ENCODE data around the gene RNF217. TPM values are rescaled to one million over a fixed set of nuclear protein-coding genes. Genes with fewer than 3 reads are reported as not detected.

The RNF217 gene
- total and polyA plus RNA-seq, 2 donors from 2014 or later: 3.1 to 18.7 TPM

DNA sequence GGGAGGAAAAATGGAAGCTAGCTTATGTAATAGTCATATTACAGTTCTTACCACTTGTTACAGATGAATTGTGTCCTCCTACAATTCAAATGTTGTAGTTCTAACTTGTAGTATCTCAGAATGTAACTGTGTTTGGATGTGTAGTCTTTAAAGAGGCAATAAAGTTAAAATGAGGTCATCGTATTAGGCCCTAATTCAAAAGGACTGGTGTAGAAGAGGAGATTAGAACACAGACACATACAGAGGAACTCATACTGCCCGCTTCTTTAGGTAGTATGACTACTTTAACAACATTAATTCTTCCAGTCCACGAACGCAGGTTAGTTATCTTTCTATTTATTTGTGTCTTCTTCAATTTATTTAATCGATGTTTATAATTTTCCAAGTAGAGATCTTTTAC is 144.8 kb downstream of the RNF217 start:
- H3K4me1 ChIP-seq (ENCODE audit: control insufficient read depth in 2 of 3, insufficient read depth in 2 of 3, low read depth in 1 of 3, low read length in 3 of 3): no peaks in the 10 kb centered on the region
- H3K27ac ChIP-seq (ENCODE audit: low read depth in 2 of 2, low read length in 2 of 2): no peak overlapping the region
- TF ChIP-seq, protein P1, sequence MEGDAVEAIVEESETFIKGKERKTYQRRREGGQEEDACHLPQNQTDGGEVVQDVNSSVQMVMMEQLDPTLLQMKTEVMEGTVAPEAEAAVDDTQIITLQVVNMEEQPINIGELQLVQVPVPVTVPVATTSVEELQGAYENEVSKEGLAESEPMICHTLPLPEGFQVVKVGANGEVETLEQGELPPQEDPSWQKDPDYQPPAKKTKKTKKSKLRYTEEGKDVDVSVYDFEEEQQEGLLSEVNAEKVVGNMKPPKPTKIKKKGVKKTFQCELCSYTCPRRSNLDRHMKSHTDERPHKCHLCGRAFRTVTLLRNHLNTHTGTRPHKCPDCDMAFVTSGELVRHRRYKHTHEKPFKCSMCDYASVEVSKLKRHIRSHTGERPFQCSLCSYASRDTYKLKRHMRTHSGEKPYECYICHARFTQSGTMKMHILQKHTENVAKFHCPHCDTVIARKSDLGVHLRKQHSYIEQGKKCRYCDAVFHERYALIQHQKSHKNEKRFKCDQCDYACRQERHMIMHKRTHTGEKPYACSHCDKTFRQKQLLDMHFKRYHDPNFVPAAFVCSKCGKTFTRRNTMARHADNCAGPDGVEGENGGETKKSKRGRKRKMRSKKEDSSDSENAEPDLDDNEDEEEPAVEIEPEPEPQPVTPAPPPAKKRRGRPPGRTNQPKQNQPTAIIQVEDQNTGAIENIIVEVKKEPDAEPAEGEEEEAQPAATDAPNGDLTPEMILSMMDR (IDR thresholded peaks at IDR 0.05; ENCODE audit: borderline replicate concordance, extremely low read depth, insufficient read depth): no peak
- peaks cover 0 to 24% (median 6%) of the 10 kb centered on the region in 3 donors for H3K9me3 ChIP-seq (ENCODE audit: control insufficient read depth in 2 of 3, insufficient read depth in 1 of 3, low read length in 3 of 3)
- intact Hi-C loops (cut with DNase I): no loop called here
- DNase-seq: no peak
- FAIRE-seq: no peak
- H3K27me3 ChIP-seq (ENCODE audit: control insufficient read depth, insufficient read depth, low read length): no peaks in the 10 kb centered on the region
- no peak overlapping the region for H3K9ac ChIP-seq (ENCODE audit: low read length in 3 of 3)
- no peaks in the 10 kb centered on the region for H3K36me3 ChIP-seq (ENCODE audit: control insufficient read depth in 2 of 3, insufficient read depth in 3 of 3, low read length in 3 of 3)
- no peak overlapping the region for H3K4me3 ChIP-seq (ENCODE audit: low read length in 3 of 3)

- FAIRE-seq: no peak
- no peaks in the 10 kb centered on the region for H3K27me3 ChIP-seq (ENCODE audit: control insufficient read depth, insufficient read depth, low read length)
- no peaks in the 10 kb centered on the region for H3K4me1 ChIP-seq (ENCODE audit: control insufficient read depth in 2 of 3, insufficient read depth in 2 of 3, low read depth in 1 of 3, low read length in 3 of 3)
- H3K4me3 ChIP-seq (ENCODE audit: low read length in 3 of 3): no peak overlapping the region
- DNase-seq: no peak
- H3K36me3 ChIP-seq (ENCODE audit: control insufficient read depth in 2 of 3, insufficient read depth in 3 of 3, low read length in 3 of 3): no peaks in the 10 kb centered on the region
- intact Hi-C loops (cut with DNase I): no loop called here
- H3K9me3 ChIP-seq (ENCODE audit: control insufficient read depth in 2 of 3, insufficient read depth in 1 of 3, low read length in 3 of 3): peaks cover 0 to 24% (median 6%) of the 10 kb centered on the region in 3 donors
- H3K9ac ChIP-seq (ENCODE audit: low read length in 3 of 3): no peak overlapping the region
- no peak overlapping the region for H3K27ac ChIP-seq (ENCODE audit: low read depth in 2 of 2, low read length in 2 of 2)
- TF ChIP-seq, protein P1 (IDR thresholded peaks at IDR 0.05; ENCODE audit: borderline replicate concordance, extremely low read depth, insufficient read depth): no peak
These were observed 145.7 kb downstream of the RNF217 start for GRCh38 chr6:125107896-125108295.

DNA sequence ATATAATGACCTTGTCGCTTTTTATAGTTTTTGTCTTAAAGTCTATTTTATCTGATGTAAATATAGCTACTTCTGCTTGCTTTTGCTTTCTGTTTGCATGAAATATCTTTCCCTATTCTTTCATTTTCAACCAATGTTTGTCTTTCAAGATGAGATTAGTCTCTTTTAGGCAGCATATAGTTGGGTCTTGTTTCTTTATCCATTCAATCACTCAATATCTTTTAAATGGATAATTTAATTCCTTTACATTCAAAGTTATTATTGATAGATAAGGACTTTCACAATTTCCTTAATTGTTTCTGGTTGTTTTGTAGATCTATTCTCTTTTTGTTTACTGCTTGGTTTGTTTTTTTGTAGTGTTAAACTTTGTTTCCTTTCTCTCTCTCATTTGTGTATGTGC is 147.8 kb downstream of the RNF217 start:
- FAIRE-seq: no peak
- no peak overlapping the region for H3K27ac ChIP-seq (ENCODE audit: low read depth in 2 of 2, low read length in 2 of 2)

More for the DNA sequence above, 147.8 kb downstream of the RNF217 start:
- Histone ChIP-seq H3K27me3 (ENCODE audit: control insufficient read depth, insufficient read depth, low read length) (no peaks in the 10 kb centered on the region), H3K4me1 (ENCODE audit: control insufficient read depth in 2 of 3, insufficient read depth in 2 of 3, low read depth in 1 of 3, low read length in 3 of 3) (no peaks in the 10 kb centered on the region), H3K9me3 (ENCODE audit: control insufficient read depth in 2 of 3, insufficient read depth in 1 of 3, low read length in 3 of 3) (peaks cover 0 to 24% (median 6%) of the 10 kb centered on the region in 3 donors), H3K4me3 (ENCODE audit: low read length in 3 of 3) (no peak overlapping the region), H3K36me3 (ENCODE audit: control insufficient read depth in 2 of 3, insufficient read depth in 3 of 3, low read length in 3 of 3) (no peaks in the 10 kb centered on the region), H3K9ac (ENCODE audit: low read length in 3 of 3) (no peak overlapping the region)
- no peak for DNase-seq
- intact Hi-C loops (cut with DNase I): loop anchor here (5.0 kb wide), 1 partner anchor 243 kb away; no protein-coding TSS in a partner anchor
- TF ChIP-seq, protein P1 (IDR thresholded peaks at IDR 0.05; ENCODE audit: borderline replicate concordance, extremely low read depth, insufficient read depth): no peak

All from kidney (tissue), 14 donors.